Measurements from ENCODE around the gene ATMIN.

- TF ChIP-seq CTCF (IDR thresholded peaks at IDR 0.05; ENCODE audit: borderline replicate concordance, extremely low read depth, low read length, poor library complexity, severe bottlenecking) (no peak), EZH2 (IDR thresholded peaks at IDR 0.05; ENCODE audit: borderline replicate concordance, low read depth, low read length, severe bottlenecking) (no peak)
Measured at GRCh38 chr16:81006211-81006812, 29.3 kb upstream of the ATMIN start.
